IPS-18a (cell line): ENCODE data around the gene CABLES1.
"Not testable (repeated sequence)": the region's sequence is repeated elsewhere in the genome, so short reads cannot be mapped to it uniquely, and the experiment has no call there.

ENCODE experiments used
- H3K27ac ChIP-seq: one replicate; pipeline ENCODE4 v1.5.1; 2013; ENCODE audit warnings: low read length
- H3K27me3 ChIP-seq: one replicate; pipeline ENCODE4 v1.6.1; 2013; ENCODE audit warnings: mild to moderate bottlenecking, low read length; ENCODE audit not compliant: control insufficient read depth, insufficient read depth
- H3K36me3 ChIP-seq: one replicate; pipeline ENCODE4 v1.6.1; 2013; ENCODE audit warnings: low read depth, low read length; ENCODE audit not compliant: control insufficient read depth
- H3K4me1 ChIP-seq: one replicate; pipeline ENCODE4 v1.6.1; 2013; ENCODE audit warnings: low read depth, low read length; ENCODE audit not compliant: control insufficient read depth
- H3K4me3 ChIP-seq: one replicate; pipeline ENCODE4 v1.5.1; 2013; ENCODE audit warnings: low read length
- H3K9ac ChIP-seq: one replicate; pipeline ENCODE4 v1.6.1; 2013; ENCODE audit warnings: mild to moderate bottlenecking, low read length, moderate library complexity
- H3K9me3 ChIP-seq: one replicate; pipeline ENCODE4 v1.6.1; 2013; ENCODE audit warnings: low read depth, low read length; ENCODE audit not compliant: control insufficient read depth

The CABLES1 gene

GRCh38 chr18:23259701-23260681 is 124.7 kb downstream of the CABLES1 start:
- Histone ChIP-seq H3K4me3 (no peak overlapping the region), H3K4me1 (peaks cover 25% of the 10 kb centered on the region), H3K27me3 (no peaks in the 10 kb centered on the region), H3K27ac (peak overlapping the region; percentile 58), H3K36me3 (peaks cover 23% of the 10 kb centered on the region), H3K9me3 (no peaks in the 10 kb centered on the region), H3K9ac (no peak overlapping the region)

- peaks cover 21% of the 10 kb centered on the region for H3K36me3 ChIP-seq
- no peaks in the 10 kb centered on the region for H3K27me3 ChIP-seq
- H3K9me3 ChIP-seq: no peaks in the 10 kb centered on the region
- H3K4me1 ChIP-seq: peaks cover 25% of the 10 kb centered on the region
- no peak overlapping the region for H3K27ac ChIP-seq
- no peak overlapping the region for H3K4me3 ChIP-seq
- no peak overlapping the region for H3K9ac ChIP-seq
These were observed 125.8 kb downstream of the CABLES1 start for GRCh38 chr18:23260926-23261590.

GRCh38 chr18:23263551-23264235 is 128.4 kb downstream of the CABLES1 start:
- no peak overlapping the region for H3K9ac ChIP-seq
- no peak overlapping the region for H3K27ac ChIP-seq
- no peaks in the 10 kb centered on the region for H3K27me3 ChIP-seq
- H3K9me3 ChIP-seq: no peaks in the 10 kb centered on the region
- H3K4me3 ChIP-seq: no peak overlapping the region
- peaks cover 27% of the 10 kb centered on the region for H3K4me1 ChIP-seq
- no peaks in the 10 kb centered on the region for H3K36me3 ChIP-seq

- peaks cover 9% of the 10 kb centered on the region for H3K9me3 ChIP-seq
- no peak overlapping the region for H3K9ac ChIP-seq
- H3K36me3 ChIP-seq: no peaks in the 10 kb centered on the region
- H3K27me3 ChIP-seq: no peaks in the 10 kb centered on the region
- peaks cover 6% of the 10 kb centered on the region for H3K4me1 ChIP-seq
- H3K27ac ChIP-seq: no peak overlapping the region
- no peak overlapping the region for H3K4me3 ChIP-seq
These were observed 130.6 kb downstream of the CABLES1 start for GRCh38 chr18:23265682-23266399.

GRCh38 chr18:23266717-23267446 is 131.6 kb downstream of the CABLES1 start:
- H3K4me3 ChIP-seq: no peak overlapping the region
- no peaks in the 10 kb centered on the region for H3K27me3 ChIP-seq
- peaks cover 9% of the 10 kb centered on the region for H3K9me3 ChIP-seq
- peaks cover 6% of the 10 kb centered on the region for H3K4me1 ChIP-seq
- no peak overlapping the region for H3K27ac ChIP-seq
- H3K36me3 ChIP-seq: no peaks in the 10 kb centered on the region
- no peak overlapping the region for H3K9ac ChIP-seq

GRCh38 chr18:23267447-23267776 is 132.1 kb downstream of the CABLES1 start:
- Histone ChIP-seq H3K9ac (no peak overlapping the region), H3K4me3 (no peak overlapping the region), H3K9me3 (peaks cover 9% of the 10 kb centered on the region), H3K4me1 (peaks cover 6% of the 10 kb centered on the region), H3K27me3 (no peaks in the 10 kb centered on the region), H3K36me3 (no peaks in the 10 kb centered on the region), H3K27ac (no peak overlapping the region)

GRCh38 chr18:23268641-23269040 is 133.4 kb downstream of the CABLES1 start:
- H3K4me1 ChIP-seq: peaks cover 9% of the 10 kb centered on the region
- H3K36me3 ChIP-seq: no peaks in the 10 kb centered on the region
- H3K9me3 ChIP-seq: peaks cover 9% of the 10 kb centered on the region
- no peak overlapping the region for H3K4me3 ChIP-seq
- no peaks in the 10 kb centered on the region for H3K27me3 ChIP-seq
- no peak overlapping the region for H3K27ac ChIP-seq
- no peak overlapping the region for H3K9ac ChIP-seq

- H3K9ac ChIP-seq, H3K4me1 ChIP-seq, H3K9me3 ChIP-seq, H3K27ac ChIP-seq, H3K27me3 ChIP-seq, H3K4me3 ChIP-seq, H3K36me3 ChIP-seq: not testable (repeated sequence)
These were observed 133.8 kb downstream of the CABLES1 start for GRCh38 chr18:23269068-23269467.

GRCh38 chr18:23269928-23270327 is 134.6 kb downstream of the CABLES1 start:
- Histone ChIP-seq H3K4me1 (peaks cover 9% of the 10 kb centered on the region), H3K9ac (no peak overlapping the region), H3K9me3 (peaks cover 9% of the 10 kb centered on the region), H3K27ac (no peak overlapping the region), H3K4me3 (no peak overlapping the region), H3K36me3 (no peaks in the 10 kb centered on the region), H3K27me3 (no peaks in the 10 kb centered on the region)

GRCh38 chr18:23270986-23271680 is 135.8 kb downstream of the CABLES1 start:
- Histone ChIP-seq H3K4me1 (peaks cover 9% of the 10 kb centered on the region), H3K27ac (no peak overlapping the region), H3K9me3 (peaks cover 9% of the 10 kb centered on the region)

More at GRCh38 chr18:23270986-23271680, 135.8 kb downstream of the CABLES1 start:
- H3K36me3 ChIP-seq: no peaks in the 10 kb centered on the region
- H3K27me3 ChIP-seq: no peaks in the 10 kb centered on the region
- H3K9ac ChIP-seq: no peak overlapping the region
- no peak overlapping the region for H3K4me3 ChIP-seq
